Keratinocyte (primary cell): ENCODE results near the gene TCF21.

Experiments used
- EZH2 ChIP-seq: IDR thresholded peaks from one replicate; pipeline ENCODE4 v1.6.1; 2012; ENCODE audit warnings: inconsistent platforms, mild to moderate bottlenecking, low read length, moderate library complexity
- TF ChIP-seq, protein P1 (sequence below), 3 experiments: IDR thresholded peaks in 1 of 3; conservative IDR thresholded peaks in 1 of 3; optimal IDR thresholded peaks in 1 of 3; 2 replicates in 2 of 3; 3 replicates in 1 of 3; pipeline versions ENCODE3 to v1.5.1; 2011; ENCODE audit warnings: low read length in 3 of 3, mild to moderate bottlenecking in 3 of 3, moderate library complexity in 2 of 3, control low read depth in 1 of 3, inconsistent platforms in 1 of 3; ENCODE audit not compliant: insufficient read depth in 2 of 3; ENCODE audit errors: extremely low read depth in 1 of 3

DNA sequence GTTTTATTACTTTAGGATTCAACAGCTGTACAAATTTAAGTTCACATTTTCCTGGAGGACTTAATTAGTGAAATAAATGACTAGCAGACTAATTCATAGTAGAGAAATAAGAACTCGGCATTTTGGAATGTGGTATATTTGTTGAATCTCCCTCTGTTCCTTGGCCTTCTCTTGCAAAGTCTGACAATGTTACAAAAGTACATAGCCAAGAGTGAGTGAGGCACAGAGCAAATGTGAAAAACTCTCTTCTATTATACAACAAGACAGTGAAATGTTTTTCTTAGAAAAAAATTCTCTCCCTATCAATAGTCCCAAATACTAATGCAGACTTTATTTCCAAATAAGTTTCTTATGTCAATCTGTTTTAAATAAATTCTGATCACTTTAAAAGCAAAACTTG lies 44.2 kb upstream of the TCF21 start:
- no peak for TF ChIP-seq EZH2
- TF ChIP-seq, protein P1, sequence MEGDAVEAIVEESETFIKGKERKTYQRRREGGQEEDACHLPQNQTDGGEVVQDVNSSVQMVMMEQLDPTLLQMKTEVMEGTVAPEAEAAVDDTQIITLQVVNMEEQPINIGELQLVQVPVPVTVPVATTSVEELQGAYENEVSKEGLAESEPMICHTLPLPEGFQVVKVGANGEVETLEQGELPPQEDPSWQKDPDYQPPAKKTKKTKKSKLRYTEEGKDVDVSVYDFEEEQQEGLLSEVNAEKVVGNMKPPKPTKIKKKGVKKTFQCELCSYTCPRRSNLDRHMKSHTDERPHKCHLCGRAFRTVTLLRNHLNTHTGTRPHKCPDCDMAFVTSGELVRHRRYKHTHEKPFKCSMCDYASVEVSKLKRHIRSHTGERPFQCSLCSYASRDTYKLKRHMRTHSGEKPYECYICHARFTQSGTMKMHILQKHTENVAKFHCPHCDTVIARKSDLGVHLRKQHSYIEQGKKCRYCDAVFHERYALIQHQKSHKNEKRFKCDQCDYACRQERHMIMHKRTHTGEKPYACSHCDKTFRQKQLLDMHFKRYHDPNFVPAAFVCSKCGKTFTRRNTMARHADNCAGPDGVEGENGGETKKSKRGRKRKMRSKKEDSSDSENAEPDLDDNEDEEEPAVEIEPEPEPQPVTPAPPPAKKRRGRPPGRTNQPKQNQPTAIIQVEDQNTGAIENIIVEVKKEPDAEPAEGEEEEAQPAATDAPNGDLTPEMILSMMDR (optimal IDR thresholded peaks at IDR 0.05 in 1 of 3, IDR thresholded peaks at IDR 0.05 in 1 of 3, conservative IDR thresholded peaks at IDR 0.05 in 1 of 3; ENCODE audit: extremely low read depth in 1 of 3, insufficient read depth in 2 of 3, low read length in 3 of 3) = no peak
